K562 (cell line): Measurements from ENCODE around the gene DCP1B. TPM values are rescaled to one million over a fixed set of nuclear protein-coding genes. Genes with fewer than 3 reads are reported as not detected.

ENCODE experiments used
- ATAC-seq: fragments of 200-7000 bp; cut with Tn5 transposase; 3 replicates; pipeline ENCODE4 v1.9.1; 2020; ENCODE audit warnings: moderate library complexity
- BruUV-seq: library from RNA; stranded (reverse); fragments of 400-500 nt; replicated peaks from 2 replicates; lab custom pipeline; 2021; lab: Mats Ljungman, UMichigan
- CTCF ChIA-PET: fragments of 300-600 bp; formaldehyde crosslinking; extraction: SDS; loops from one replicate; lab custom pipeline; 2021; ENCODE audit warnings: low intra/inter-chr PET ratio; lab: Yijun Ruan, JAX
- POLR2A ChIA-PET: fragments of 300-600, 350-650 bp; sonication (Branson Sonifier 250); formaldehyde crosslinking; extraction: SDS; loops from one replicate; lab custom pipeline; 2021; ENCODE audit warnings: antibody characterized with exemption, inconsistent platforms; lab: Yijun Ruan, JAX
- DNase-seq, 4 experiments: peaks; one replicate each; pipeline versions ENCODE4 v3.0.0 to v3.0.0-alpha.2; 2011 to 2018; ENCODE audit warnings: low spot score in 3 of 4, mixed read lengths in 3 of 4; ENCODE audit errors: extremely low read depth in 1 of 4
- FAIRE-seq: peaks from 2 replicates; lab custom pipeline; 2011; peaks lifted over from hg19 to GRCh38; lab: Jason Lieb, UNC
- H2AFZ ChIP-seq: 2 replicates; pipeline ENCODE4 v1.6.0; 2011; ENCODE audit warnings: low read depth, low read length, control low read depth, inconsistent platforms
- H3K27ac ChIP-seq: fragments of 200-600 bp; 3 replicates; pipeline ENCODE4 v1.8.0; 2011; ENCODE audit warnings: low read depth, mild to moderate bottlenecking, control low read depth, inconsistent platforms, low read length, moderate library complexity, mixed read lengths; ENCODE audit errors: extremely low read depth
- H3K27me3 ChIP-seq, 2 experiments: fragments of 300-600 bp in 1 of 2; 2 replicates in 1 of 2; 3 replicates in 1 of 2; pipeline versions ENCODE4 v1.6.0 to v1.8.0; 2011; ENCODE audit warnings: inconsistent platforms in 2 of 2, low read length in 2 of 2, mild to moderate bottlenecking in 1 of 2, mixed read lengths in 1 of 2, moderate library complexity in 1 of 2; ENCODE audit not compliant: control insufficient read depth in 2 of 2, insufficient read depth in 2 of 2
- H3K36me3 ChIP-seq: fragments of 300-600 bp; 3 replicates; pipeline ENCODE4 v1.8.0; 2011; ENCODE audit warnings: mild to moderate bottlenecking, low read length, inconsistent platforms; ENCODE audit not compliant: control insufficient read depth, insufficient read depth
- H3K4me1 ChIP-seq, 2 experiments: fragments of 200-600 bp in 1 of 2; replicated peaks in 1 of 2; 2 replicates in 1 of 2; 3 replicates in 1 of 2; pipeline versions ENCODE4 v1.5.1 to v1.8.0; 2011; ENCODE audit warnings: inconsistent platforms in 2 of 2, low read length in 2 of 2, mild to moderate bottlenecking in 1 of 2, mixed read lengths in 1 of 2, moderate library complexity in 1 of 2; ENCODE audit not compliant: control insufficient read depth in 2 of 2, insufficient read depth in 2 of 2
- H3K4me2 ChIP-seq: 2 replicates; pipeline ENCODE4 v1.6.1; 2011; ENCODE audit warnings: low read length, control low read depth, inconsistent platforms, mixed read lengths; ENCODE audit not compliant: insufficient read depth
- H3K4me3 ChIP-seq: fragments of 200-600 bp; sonication (generic), shearing (Covaris generic); 2 replicates; pipeline ENCODE4 v1.5.1; 2016; ENCODE audit warnings: control low read depth, inconsistent platforms
- H3K79me2 ChIP-seq: fragments of 200-600 bp; 3 replicates; pipeline ENCODE4 v1.8.0; 2011; ENCODE audit warnings: low read length, inconsistent platforms; ENCODE audit not compliant: control insufficient read depth, insufficient read depth
- H3K9ac ChIP-seq, 2 experiments: 2 replicates each; pipeline versions ENCODE4 v1.6.0 to v1.6.1; 2011; ENCODE audit warnings: low read depth in 2 of 2, low read length in 2 of 2, control low read depth in 1 of 2, inconsistent platforms in 1 of 2, mild to moderate bottlenecking in 1 of 2, mixed read lengths in 1 of 2; ENCODE audit not compliant: insufficient read depth in 1 of 2
- H3K9me1 ChIP-seq: one replicate; pipeline ENCODE4 v1.6.0; 2011; ENCODE audit warnings: inconsistent platforms, mild to moderate bottlenecking, low read length, moderate library complexity; ENCODE audit not compliant: control insufficient read depth, insufficient read depth
- H3K9me3 ChIP-seq: replicated peaks from 2 replicates; pipeline ENCODE4 v1.5.1; 2011; ENCODE audit warnings: low read depth, low read length, inconsistent platforms; ENCODE audit not compliant: control insufficient read depth, insufficient read depth
- H4K20me1 ChIP-seq: replicated peaks from 2 replicates; pipeline ENCODE4 v1.6.1; 2011; ENCODE audit warnings: low read length, inconsistent platforms, mixed read lengths; ENCODE audit not compliant: control insufficient read depth, insufficient read depth
- EZH2 ChIP-seq: IDR thresholded peaks from 2 replicates; pipeline ENCODE4 v1.6.1; 2012; ENCODE audit warnings: low read depth, mild to moderate bottlenecking, inconsistent platforms, low read length, borderline replicate concordance
- GTF2A2 ChIP-seq: IDR thresholded peaks from 2 replicates; pipeline ENCODE4 v1.6.1; 2016; ENCODE audit warnings: mild to moderate bottlenecking, missing genetic modification characterization, missing compliant biosample characterization
- HDAC3 ChIP-seq: fragments of 450-650 bp; IDR thresholded peaks from 2 replicates; pipeline ENCODE4 v1.6.1; 2018; ENCODE audit warnings: borderline replicate concordance, mild to moderate bottlenecking, moderate library complexity; ENCODE audit not compliant: partially characterized antibody
- HMG20B ChIP-seq: fragments of 250-450 bp; sonication (Bioruptor Pico); IDR thresholded peaks from 2 replicates; pipeline ENCODE4 v1.5.0; 2021; ENCODE audit warnings: mild to moderate bottlenecking
- MTA2 ChIP-seq: fragments of 450-650 bp; IDR thresholded peaks from 2 replicates; pipeline ENCODE4 v1.6.1; 2016; ENCODE audit warnings: low read depth
- NFIC ChIP-seq: fragments of 450-650 bp; IDR thresholded peaks from 2 replicates; pipeline ENCODE4 v1.6.1; 2017; ENCODE audit warnings: mild to moderate bottlenecking, inconsistent platforms
- SRSF9 ChIP-seq: fragments of 200-400 bp; formaldehyde crosslinking; IDR thresholded peaks from 2 replicates; pipeline ENCODE4 v1.6.1; 2017; ENCODE audit warnings: low read depth, low read length, borderline replicate concordance
- STAT5B ChIP-seq: fragments of 250-450 bp; sonication (Bioruptor Pico); IDR thresholded peaks from 2 replicates; pipeline ENCODE4 v1.8.0; 2021; ENCODE audit warnings: mild to moderate bottlenecking, inconsistent platforms
- THRAP3 ChIP-seq: fragments of 450-650 bp; IDR thresholded peaks from 2 replicates; pipeline ENCODE4 v1.6.1; 2016; ENCODE audit warnings: mild to moderate bottlenecking, inconsistent platforms, borderline replicate concordance
- ZNF41 ChIP-seq: fragments of 250-450 bp; sonication (Bioruptor Pico); conservative IDR thresholded peaks from 2 replicates; pipeline ENCODE4 v1.4.0; 2020; ENCODE audit warnings: mild to moderate bottlenecking
- WGBS: fragments of 100-300 bp; shearing (Covaris generic); methylation state at CpG from one replicate; pipeline ENCODE4 v1.1.6; 2016; ENCODE audit warnings: low coverage, mixed read lengths; ENCODE audit not compliant: insufficient coverage; ENCODE audit errors: missing lambda C conversion rate; 5-methylcytosine and 5-hydroxymethylcytosine counted together
- in situ Hi-C: fragments of 300-500 bp; cut with MboI; formaldehyde crosslinking; loops from 4 replicates; pipeline ENCODE4 v1.15.0; 2018; ENCODE audit warnings: inconsistent platforms, mixed read lengths
- intact Hi-C: fragments of 100-400 bp; cut with micrococcal nuclease; formaldehyde crosslinking; loops from 2 replicates; pipeline ENCODE4 v1.14.2; 2022
- polyA plus RNA-seq, 8 experiments: library from polyadenylated mRNA; depleted of rRNA in 4 of 8; stranded (reverse) in 5 of 8; unstranded in 3 of 8; fragments of >200 nt; fragmentation: Nextera tagmentation in 2 of 8; fragmentation: Illumina TruSeq in 1 of 8; extraction: Ambion mirVana in 2 of 8; extraction: Trizol in 1 of 8; gene quantifications; 2 replicates each; pipeline versions ENCODE4 v1.2.1 to v1.2.3, GENCODE V29; 2011 to 2014; ENCODE audit warnings: inconsistent platforms in 1 of 8, missing spikeins in 1 of 8
- total RNA-seq, 7 experiments: library from RNA; depleted of rRNA in 6 of 7; stranded (reverse); fragments of >200 nt in 6 of 7; fragmentation: Illumina TruSeq in 2 of 7; extraction: Trizol in 2 of 7; gene quantifications; 2 replicates each; pipeline versions ENCODE4 v1.2.1 to v1.2.3, GENCODE V29; 2011 to 2021; ENCODE audit warnings: low replicate concordance in 1 of 7
- TF ChIP-seq, protein P1 (sequence below): fragments of 450-650 bp; IDR thresholded peaks from 2 replicates; pipeline ENCODE4 v1.6.1; 2016; ENCODE audit warnings: mild to moderate bottlenecking
- TF ChIP-seq, protein P2 (sequence below): fragments of 450-650 bp; IDR thresholded peaks from one replicate; pipeline ENCODE4 v1.6.1; 2018; ENCODE audit warnings: mild to moderate bottlenecking, moderate library complexity; ENCODE audit not compliant: partially characterized antibody
- TF ChIP-seq, protein P3 (sequence below): fragments of 250-450 bp; sonication (Bioruptor Pico); IDR thresholded peaks from 2 replicates; pipeline ENCODE4 v1.5.1; 2021; ENCODE audit warnings: mild to moderate bottlenecking
- TF ChIP-seq, protein P4 (sequence below): fragments of 250-450 bp; sonication (Bioruptor Pico); IDR thresholded peaks from 2 replicates; pipeline ENCODE4 v1.8.0; 2021; ENCODE audit warnings: borderline replicate concordance, mild to moderate bottlenecking, moderate library complexity; ENCODE audit not compliant: poor library complexity, severe bottlenecking

Gene DCP1B
- total and polyA plus RNA-seq, 9 of the 15 experiments (the other 6 are each of a cell fraction or from before 2014, with no cell fraction given), result 0.83 to 7.3 (median 3.4) TPM

DNA sequence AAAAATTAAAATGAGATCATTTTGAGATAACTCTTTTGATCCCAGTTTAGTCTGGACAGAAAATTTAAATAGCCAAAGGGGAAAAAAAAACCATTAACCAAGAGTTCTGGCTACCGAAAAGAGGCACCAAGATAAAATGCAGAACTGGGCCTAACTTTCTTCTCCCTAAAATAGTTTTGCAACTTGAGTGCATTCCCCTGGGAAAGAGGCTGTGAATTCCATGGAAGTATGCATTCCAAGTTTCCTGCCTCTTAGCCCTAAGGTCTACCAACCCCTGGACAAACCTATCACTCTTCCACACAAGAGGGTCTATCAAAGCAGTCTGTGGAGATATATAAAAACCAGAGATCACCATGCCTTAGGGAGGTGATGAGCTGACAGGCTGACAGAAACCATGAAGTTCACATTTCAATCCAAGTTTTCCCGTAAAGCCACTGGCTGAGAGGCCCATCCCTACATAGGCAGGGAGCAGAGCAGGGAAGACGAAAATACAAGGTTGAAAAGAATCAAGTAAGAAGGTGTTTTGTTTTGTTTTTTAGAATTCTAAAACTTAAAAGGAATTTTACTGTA lies 33.8 kb downstream of the DCP1B start (continued):
- TF ChIP-seq NFIC (no peak), SRSF9 (no peak), EZH2 (no peak), THRAP3 (no peak)
- TF ChIP-seq, protein P1, sequence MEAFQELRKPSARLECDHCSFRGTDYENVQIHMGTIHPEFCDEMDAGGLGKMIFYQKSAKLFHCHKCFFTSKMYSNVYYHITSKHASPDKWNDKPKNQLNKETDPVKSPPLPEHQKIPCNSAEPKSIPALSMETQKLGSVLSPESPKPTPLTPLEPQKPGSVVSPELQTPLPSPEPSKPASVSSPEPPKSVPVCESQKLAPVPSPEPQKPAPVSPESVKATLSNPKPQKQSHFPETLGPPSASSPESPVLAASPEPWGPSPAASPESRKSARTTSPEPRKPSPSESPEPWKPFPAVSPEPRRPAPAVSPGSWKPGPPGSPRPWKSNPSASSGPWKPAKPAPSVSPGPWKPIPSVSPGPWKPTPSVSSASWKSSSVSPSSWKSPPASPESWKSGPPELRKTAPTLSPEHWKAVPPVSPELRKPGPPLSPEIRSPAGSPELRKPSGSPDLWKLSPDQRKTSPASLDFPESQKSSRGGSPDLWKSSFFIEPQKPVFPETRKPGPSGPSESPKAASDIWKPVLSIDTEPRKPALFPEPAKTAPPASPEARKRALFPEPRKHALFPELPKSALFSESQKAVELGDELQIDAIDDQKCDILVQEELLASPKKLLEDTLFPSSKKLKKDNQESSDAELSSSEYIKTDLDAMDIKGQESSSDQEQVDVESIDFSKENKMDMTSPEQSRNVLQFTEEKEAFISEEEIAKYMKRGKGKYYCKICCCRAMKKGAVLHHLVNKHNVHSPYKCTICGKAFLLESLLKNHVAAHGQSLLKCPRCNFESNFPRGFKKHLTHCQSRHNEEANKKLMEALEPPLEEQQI, result no peak
- TF ChIP-seq, all 486 proteins: peak for 0

DNA sequence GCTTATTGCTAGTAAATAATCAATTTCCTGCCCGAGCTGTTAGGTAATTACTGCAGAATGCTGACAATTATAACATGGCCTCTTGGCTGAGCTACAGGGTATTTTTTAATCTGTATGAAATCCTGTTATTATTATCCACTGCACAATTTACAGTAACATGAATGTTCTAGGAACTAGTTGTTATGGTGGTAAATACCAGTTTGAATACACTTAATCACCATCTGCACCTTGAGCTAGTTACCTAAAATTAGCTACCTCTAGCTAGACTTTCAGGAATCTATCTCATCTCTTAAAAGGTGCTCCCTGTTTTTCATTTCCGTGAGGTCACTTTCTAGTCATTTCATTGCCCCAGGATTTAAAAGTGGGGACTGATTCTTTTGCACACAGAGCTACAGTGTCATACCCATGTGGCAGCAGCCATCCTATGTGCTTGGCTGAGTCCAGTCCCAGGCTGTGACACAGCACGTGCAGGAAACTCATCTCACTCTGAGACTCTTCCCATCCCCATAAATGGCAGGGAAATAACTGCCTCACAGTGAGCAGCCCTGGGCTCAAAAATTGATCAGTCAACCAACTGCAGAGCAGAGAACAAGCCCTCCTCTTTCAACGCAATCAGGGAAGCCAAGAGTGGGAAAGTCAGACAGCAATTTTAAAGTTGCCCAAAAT lies 37.6 kb downstream of the DCP1B start:
- CTCF ChIA-PET, result no interaction called here
- WGBS, result 47% methylated on average over 4 of the region's 4 CpGs
- TF ChIP-seq, protein P2, sequence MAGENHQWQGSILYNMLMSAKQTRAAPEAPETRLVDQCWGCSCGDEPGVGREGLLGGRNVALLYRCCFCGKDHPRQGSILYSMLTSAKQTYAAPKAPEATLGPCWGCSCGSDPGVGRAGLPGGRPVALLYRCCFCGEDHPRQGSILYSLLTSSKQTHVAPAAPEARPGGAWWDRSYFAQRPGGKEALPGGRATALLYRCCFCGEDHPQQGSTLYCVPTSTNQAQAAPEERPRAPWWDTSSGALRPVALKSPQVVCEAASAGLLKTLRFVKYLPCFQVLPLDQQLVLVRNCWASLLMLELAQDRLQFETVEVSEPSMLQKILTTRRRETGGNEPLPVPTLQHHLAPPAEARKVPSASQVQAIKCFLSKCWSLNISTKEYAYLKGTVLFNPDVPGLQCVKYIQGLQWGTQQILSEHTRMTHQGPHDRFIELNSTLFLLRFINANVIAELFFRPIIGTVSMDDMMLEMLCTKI, result no peak
- TF ChIP-seq HDAC3 (no peak), GTF2A2 (tag) (no peak), ZNF41 (CRISPR knock-in tag) (no peak), MTA2 (no peak), HMG20B (CRISPR knock-in tag) (no peak), NFIC (no peak), STAT5B (CRISPR knock-in tag) (no peak)
- TF ChIP-seq, protein P3, sequence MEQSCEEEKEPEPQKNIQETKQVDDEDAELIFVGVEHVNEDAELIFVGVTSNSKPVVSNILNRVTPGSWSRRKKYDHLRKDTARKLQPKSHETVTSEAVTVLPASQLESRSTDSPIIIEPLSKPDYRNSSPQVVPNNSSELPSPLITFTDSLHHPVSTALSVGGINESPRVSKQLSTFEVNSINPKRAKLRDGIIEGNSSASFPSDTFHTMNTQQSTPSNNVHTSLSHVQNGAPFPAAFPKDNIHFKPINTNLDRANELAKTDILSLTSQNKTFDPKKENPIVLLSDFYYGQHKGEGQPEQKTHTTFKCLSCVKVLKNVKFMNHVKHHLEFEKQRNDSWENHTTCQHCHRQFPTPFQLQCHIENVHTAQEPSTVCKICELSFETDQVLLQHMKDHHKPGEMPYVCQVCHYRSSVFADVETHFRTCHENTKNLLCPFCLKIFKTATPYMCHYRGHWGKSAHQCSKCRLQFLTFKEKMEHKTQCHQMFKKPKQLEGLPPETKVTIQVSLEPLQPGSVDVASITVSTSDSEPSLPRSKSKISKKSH, result no peak
- TF ChIP-seq, protein P4, sequence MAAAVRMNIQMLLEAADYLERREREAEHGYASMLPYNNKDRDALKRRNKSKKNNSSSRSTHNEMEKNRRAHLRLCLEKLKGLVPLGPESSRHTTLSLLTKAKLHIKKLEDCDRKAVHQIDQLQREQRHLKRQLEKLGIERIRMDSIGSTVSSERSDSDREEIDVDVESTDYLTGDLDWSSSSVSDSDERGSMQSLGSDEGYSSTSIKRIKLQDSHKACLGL (CRISPR knock-in tag), result no peak

More for the DNA sequence above, 37.6 kb downstream of the DCP1B start:
- Histone ChIP-seq H3K4me2 (no peak overlapping the region), H3K4me3 (no peak overlapping the region), H3K9ac (no peak overlapping the region), H3K27ac (no peak overlapping the region), H3K27me3 (no peaks in the 10 kb centered on the region), H3K4me1 (no peaks in the 10 kb centered on the region), H2AFZ (no peak overlapping the region), H3K79me2 (no peaks in the 10 kb centered on the region), H4K20me1 (no peaks in the 10 kb centered on the region), H3K9me1 (no peaks in the 10 kb centered on the region), H3K9me3 (no peaks in the 10 kb centered on the region), H3K36me3 (no peaks in the 10 kb centered on the region)
- no peak for ATAC-seq
- BruUV-seq, result no TSS peak
- intact Hi-C loops, result no loop called here
- DNase-seq, result no peak
- no peak for FAIRE-seq
- in situ Hi-C loops, result no loop called here
- POLR2A ChIA-PET, result no interaction called here
